ENCODE measurements around the gene CACYBP.

CACYBP gene

GRCh38 chr1:174988986-174989385 is 10.8 kb upstream of the CACYBP start:
- in situ Hi-C loops (cut with MboI; ENCODE audit: low sequenced_read_pairs) = loop anchor here (25.0 kb wide), 1 partner anchor 727 kb away; no protein-coding TSS in a partner anchor
- Histone ChIP-seq H3K36me3 (replicated peaks) (no peaks in the 10 kb centered on the region), H3K4me3 (no peak overlapping the region), H3K9me3 (no peaks in the 10 kb centered on the region), H3K27me3 (ENCODE audit: low read depth) (no peaks in the 10 kb centered on the region), H3K4me1 (0 out of 2 replicates have a peak, but pooled peaks cover 5% of the 10 kb centered on the region)
- DNase-seq (ENCODE audit: low spot score in 2 of 2) = no peak

GRCh38 chr1:174989536-174990220 is 10.1 kb upstream of the CACYBP start:
- no peaks in the 10 kb centered on the region for H3K27me3 ChIP-seq (ENCODE audit: low read depth)
- H3K36me3 ChIP-seq (replicated peaks) = no peaks in the 10 kb centered on the region
- in situ Hi-C loops (cut with MboI; ENCODE audit: low sequenced_read_pairs) = loop anchor here (25.0 kb wide), 1 partner anchor 727 kb away; no protein-coding TSS in a partner anchor
- no peaks in the 10 kb centered on the region for H3K9me3 ChIP-seq
- H3K4me3 ChIP-seq = no peak overlapping the region
- H3K4me1 ChIP-seq = 0 out of 2 replicates have a peak, but pooled peaks cover 5% of the 10 kb centered on the region
- DNase-seq (ENCODE audit: low spot score in 2 of 2) = no peak

GRCh38 chr1:174990382-174990999 is 9.3 kb upstream of the CACYBP start:
- DNase-seq (ENCODE audit: low spot score in 2 of 2) = peak; percentile 18 to 52
- in situ Hi-C loops (cut with MboI; ENCODE audit: low sequenced_read_pairs) = loop anchor here (25.0 kb wide), 1 partner anchor 728 kb away; no protein-coding TSS in a partner anchor
- H3K36me3 ChIP-seq (replicated peaks) = no peaks in the 10 kb centered on the region
- H3K4me3 ChIP-seq = peak overlapping the region; percentile 24
- no peaks in the 10 kb centered on the region for H3K9me3 ChIP-seq
- H3K4me1 ChIP-seq = 0 out of 2 replicates have a peak, but pooled peaks cover 5% of the 10 kb centered on the region
- no peaks in the 10 kb centered on the region for H3K27me3 ChIP-seq (ENCODE audit: low read depth)

- no peaks in the 10 kb centered on the region for H3K9me3 ChIP-seq
- H3K27me3 ChIP-seq (ENCODE audit: low read depth) = no peaks in the 10 kb centered on the region
- in situ Hi-C loops (cut with MboI; ENCODE audit: low sequenced_read_pairs) = loop anchor here (25.0 kb wide), 1 partner anchor 729 kb away; no protein-coding TSS in a partner anchor
- H3K4me3 ChIP-seq = no peak overlapping the region
- H3K4me1 ChIP-seq = 0 out of 2 replicates have a peak, but pooled peaks cover 5% of the 10 kb centered on the region
- DNase-seq (ENCODE audit: low spot score in 2 of 2) = no peak
- no peaks in the 10 kb centered on the region for H3K36me3 ChIP-seq (replicated peaks)
These were observed 8.3 kb upstream of the CACYBP start for GRCh38 chr1:174991473-174991872.

- Histone ChIP-seq H3K4me1 (peaks cover 9% of the 10 kb centered on the region), H3K4me3 (no peak overlapping the region), H3K36me3 (replicated peaks) (peaks cover 2% of the 10 kb centered on the region), H3K9me3 (no peaks in the 10 kb centered on the region), H3K27me3 (ENCODE audit: low read depth) (no peaks in the 10 kb centered on the region)
- DNase-seq (ENCODE audit: low spot score in 2 of 2) = no peak
- in situ Hi-C loops (cut with MboI; ENCODE audit: low sequenced_read_pairs) = loop anchor here (5.0 to 25.0 kb wide), 2 partner anchors 223 to 733 kb away; no protein-coding TSS in a partner anchor
These were observed 4.6 kb upstream of the CACYBP start for GRCh38 chr1:174995121-174995520.

GRCh38 chr1:174995916-174996315 is 3.8 kb upstream of the CACYBP start:
- in situ Hi-C loops (cut with MboI; ENCODE audit: low sequenced_read_pairs) = loop anchor here (5.0 to 25.0 kb wide), 2 partner anchors 224 to 734 kb away; no protein-coding TSS in a partner anchor
- H3K4me3 ChIP-seq = no peak overlapping the region
- H3K9me3 ChIP-seq = no peaks in the 10 kb centered on the region
- DNase-seq (ENCODE audit: low spot score in 2 of 2) = no peak
- H3K36me3 ChIP-seq (replicated peaks) = peaks cover 2% of the 10 kb centered on the region
- H3K4me1 ChIP-seq = peaks cover 7% of the 10 kb centered on the region
- no peaks in the 10 kb centered on the region for H3K27me3 ChIP-seq (ENCODE audit: low read depth)

- H3K27me3 ChIP-seq (ENCODE audit: low read depth) = no peaks in the 10 kb centered on the region
- no peaks in the 10 kb centered on the region for H3K9me3 ChIP-seq
These were observed 3.3 kb upstream of the CACYBP start for GRCh38 chr1:174996476-174996875.

GRCh38 chr1:174997041-174997440 is 2.7 kb upstream of the CACYBP start:
- Histone ChIP-seq H3K4me3 (no peak overlapping the region), H3K9me3 (no peaks in the 10 kb centered on the region), H3K36me3 (replicated peaks) (peaks cover 2% of the 10 kb centered on the region), H3K27me3 (ENCODE audit: low read depth) (no peaks in the 10 kb centered on the region), H3K4me1 (peaks cover 4% of the 10 kb centered on the region)
- in situ Hi-C loops (cut with MboI; ENCODE audit: low sequenced_read_pairs) = loop anchor here (5.0 to 25.0 kb wide), 2 partner anchors 225 to 735 kb away; no protein-coding TSS in a partner anchor
- no peak for DNase-seq (ENCODE audit: low spot score in 2 of 2)

More at GRCh38 chr1:174996476-174996875, 3.3 kb upstream of the CACYBP start:
- peaks cover 3% of the 10 kb centered on the region for H3K4me1 ChIP-seq
- peaks cover 2% of the 10 kb centered on the region for H3K36me3 ChIP-seq (replicated peaks)
- DNase-seq (ENCODE audit: low spot score in 2 of 2) = no peak
- no peak overlapping the region for H3K4me3 ChIP-seq
- in situ Hi-C loops (cut with MboI; ENCODE audit: low sequenced_read_pairs) = loop anchor here (5.0 to 25.0 kb wide), 2 partner anchors 224 to 734 kb away; no protein-coding TSS in a partner anchor

- Histone ChIP-seq H3K36me3 (replicated peaks) (peaks cover 2% of the 10 kb centered on the region), H3K9me3 (no peaks in the 10 kb centered on the region), H3K27me3 (ENCODE audit: low read depth) (no peaks in the 10 kb centered on the region), H3K4me1 (peaks cover 18% of the 10 kb centered on the region), H3K4me3 (peak overlapping the region; percentile 79)
- peak; percentile 55 to 68 for DNase-seq (ENCODE audit: low spot score in 2 of 2)
- in situ Hi-C loops (cut with MboI; ENCODE audit: low sequenced_read_pairs) = loop anchor here (5.0 to 25.0 kb wide), 2 partner anchors 226 to 736 kb away; no protein-coding TSS in a partner anchor
These were observed 1.1 kb upstream of the CACYBP start for GRCh38 chr1:174998569-174999215.

- DNase-seq (ENCODE audit: low spot score in 2 of 2) = peak; percentile 86 to 95
- Histone ChIP-seq H3K4me3 (peak overlapping the region; percentile 79), H3K4me1 (peaks cover 25% of the 10 kb centered on the region), H3K9me3 (no peaks in the 10 kb centered on the region), H3K27me3 (ENCODE audit: low read depth) (no peaks in the 10 kb centered on the region), H3K36me3 (replicated peaks) (peaks cover 3% of the 10 kb centered on the region)
- in situ Hi-C loops (cut with MboI; ENCODE audit: low sequenced_read_pairs) = loop anchor here (5.0 to 25.0 kb wide), 2 partner anchors 227 to 737 kb away; no protein-coding TSS in a partner anchor
These were observed 371 bp upstream of the CACYBP start for GRCh38 chr1:174999216-174999935.

- no peaks in the 10 kb centered on the region for H3K27me3 ChIP-seq (ENCODE audit: low read depth)
- in situ Hi-C loops (cut with MboI; ENCODE audit: low sequenced_read_pairs) = no loop called here
- H3K9me3 ChIP-seq = no peaks in the 10 kb centered on the region
- H3K4me1 ChIP-seq = peaks cover 36% of the 10 kb centered on the region
- peaks cover 17% of the 10 kb centered on the region for H3K36me3 ChIP-seq (replicated peaks)
- peak overlapping the region; percentile 79 for H3K4me3 ChIP-seq
- DNase-seq (ENCODE audit: low spot score in 2 of 2) = no peak
These were observed 995 bp downstream of the CACYBP start for GRCh38 chr1:175000697-175001187.

GRCh38 chr1:175002910-175003517 is 3.3 kb downstream of the CACYBP start:
- Histone ChIP-seq H3K9me3 (no peaks in the 10 kb centered on the region), H3K4me1 (peaks cover 36% of the 10 kb centered on the region), H3K4me3 (no peak overlapping the region; the same call in 1 of the 2 replicates), H3K36me3 (replicated peaks) (peaks cover 39% of the 10 kb centered on the region), H3K27me3 (ENCODE audit: low read depth) (no peaks in the 10 kb centered on the region)
- in situ Hi-C loops (cut with MboI; ENCODE audit: low sequenced_read_pairs) = no loop called here
- no peak for DNase-seq (ENCODE audit: low spot score in 2 of 2)
